ENCODE measurements around the gene GPC6. TPM values are rescaled to one million over a fixed set of nuclear protein-coding genes. Genes with fewer than 3 reads are reported as not detected.

GPC6 gene
- polyA plus RNA-seq, 1 donor (not counting 4 experiments of a cell fraction or from before 2014, with no cell fraction given): 0.42 TPM

DNA sequence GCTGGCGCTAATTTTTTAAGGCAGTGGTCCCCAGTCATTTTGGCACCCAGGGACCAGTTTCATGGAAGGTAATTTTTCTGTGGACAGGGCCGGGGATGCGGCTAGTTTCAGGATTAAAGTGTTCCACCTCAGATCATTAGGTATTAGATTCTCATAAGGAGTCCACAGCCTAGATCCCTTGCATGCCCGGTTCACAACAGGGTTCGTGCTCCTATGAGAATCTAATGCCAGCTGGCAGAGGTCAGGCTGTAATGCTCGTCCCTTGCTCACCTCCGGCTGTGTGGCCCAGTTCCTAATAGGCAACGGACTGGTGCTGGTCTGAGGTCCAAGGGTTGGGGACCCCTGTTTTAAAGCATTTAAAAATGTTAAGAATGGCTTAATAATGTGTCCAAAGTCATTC, 54.1 kb downstream of the GPC6 start:
- Histone ChIP-seq H4K20me1 (ENCODE audit: control insufficient read depth, extremely low read depth, insufficient read depth, low read length) (no peaks in the 10 kb centered on the region), H3K9ac (ENCODE audit: control insufficient read depth, extremely low read depth, insufficient read depth, low read length) (no peak overlapping the region), H3K4me1 (ENCODE audit: control insufficient read depth, extremely low read depth, insufficient read depth, low read length) (no peaks in the 10 kb centered on the region), H3K27ac (ENCODE audit: control insufficient read depth, insufficient read depth, low read length) (no peak overlapping the region), H2AFZ (ENCODE audit: control insufficient read depth, low read length) (no peak overlapping the region), H3K4me2 (ENCODE audit: control insufficient read depth, extremely low read depth, insufficient read depth, low read depth, low read length) (no peak overlapping the region), H3K36me3 (ENCODE audit: control insufficient read depth in 2 of 2, extremely low read depth in 1 of 2, insufficient read depth in 2 of 2, low read length in 2 of 2) (no peaks in the 10 kb centered on the region), H3K79me2 (ENCODE audit: control insufficient read depth, insufficient read depth, low read length) (no peaks in the 10 kb centered on the region), H3K9me3 (ENCODE audit: control insufficient read depth, low read depth, low read length) (no peaks in the 10 kb centered on the region), H3K27me3 (ENCODE audit: control insufficient read depth, extremely low read depth, insufficient read depth, low read length) (no peaks in the 10 kb centered on the region), H3K4me3 (ENCODE audit: control insufficient read depth in 2 of 3, extremely low read depth in 1 of 3, insufficient read depth in 2 of 3, low read depth in 1 of 3, low read length in 3 of 3) (no peak overlapping the region), H3K9me1 (ENCODE audit: control insufficient read depth, extremely low read depth, insufficient read depth, low read length) (no peaks in the 10 kb centered on the region)
- dilution Hi-C loops (cut with MboI; ENCODE audit: extremely low pct_ligation_motif_present, low sequenced_read_pairs): no loop called here
- no peak for TF ChIP-seq CTCF (optimal IDR thresholded peaks at IDR 0.05 in 1 of 3, IDR thresholded peaks at IDR 0.05 in 1 of 3, conservative IDR thresholded peaks at IDR 0.05 in 1 of 3; ENCODE audit: extremely low read depth in 1 of 3, insufficient read depth in 2 of 3, low read length in 3 of 3)
- TF ChIP-seq EZH2 (IDR thresholded peaks at IDR 0.05; ENCODE audit: low read length): no peak
- FAIRE-seq (no peak), DNase-seq (ENCODE audit: low read depth, low spot score) (no peak)

DNA sequence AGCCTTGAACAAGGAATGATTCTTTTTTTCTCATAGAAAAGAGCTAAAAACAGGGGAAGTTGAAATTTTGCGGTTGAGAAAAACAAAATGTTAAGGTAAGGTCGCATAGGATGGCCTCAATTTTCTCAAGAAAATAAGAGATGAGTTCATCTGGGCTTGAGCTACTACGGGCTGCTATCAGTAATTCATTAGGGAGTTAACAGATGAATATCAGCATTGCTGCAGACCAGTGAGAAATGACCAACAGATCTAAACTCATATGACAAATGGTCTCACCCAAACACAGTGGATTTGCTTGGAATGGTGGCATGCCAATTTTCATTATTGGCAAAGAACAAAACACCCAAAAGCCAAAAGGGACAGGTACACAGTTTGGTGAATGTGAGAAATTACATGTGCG, 56.6 kb downstream of the GPC6 start:
- Histone ChIP-seq H3K4me3 (ENCODE audit: control insufficient read depth in 2 of 3, extremely low read depth in 1 of 3, insufficient read depth in 2 of 3, low read depth in 1 of 3, low read length in 3 of 3) (no peak overlapping the region), H3K4me2 (ENCODE audit: control insufficient read depth, extremely low read depth, insufficient read depth, low read depth, low read length) (no peak overlapping the region), H3K79me2 (ENCODE audit: control insufficient read depth, insufficient read depth, low read length) (no peaks in the 10 kb centered on the region), H3K9ac (ENCODE audit: control insufficient read depth, extremely low read depth, insufficient read depth, low read length) (no peak overlapping the region), H3K27ac (ENCODE audit: control insufficient read depth, insufficient read depth, low read length) (no peak overlapping the region), H3K36me3 (ENCODE audit: control insufficient read depth in 2 of 2, extremely low read depth in 1 of 2, insufficient read depth in 2 of 2, low read length in 2 of 2) (no peaks in the 10 kb centered on the region), H4K20me1 (ENCODE audit: control insufficient read depth, extremely low read depth, insufficient read depth, low read length) (no peaks in the 10 kb centered on the region), H3K9me1 (ENCODE audit: control insufficient read depth, extremely low read depth, insufficient read depth, low read length) (no peaks in the 10 kb centered on the region), H2AFZ (ENCODE audit: control insufficient read depth, low read length) (no peak overlapping the region), H3K4me1 (ENCODE audit: control insufficient read depth, extremely low read depth, insufficient read depth, low read length) (no peaks in the 10 kb centered on the region), H3K27me3 (ENCODE audit: control insufficient read depth, extremely low read depth, insufficient read depth, low read length) (no peaks in the 10 kb centered on the region), H3K9me3 (ENCODE audit: control insufficient read depth, low read depth, low read length) (no peaks in the 10 kb centered on the region)
- TF ChIP-seq EZH2 (IDR thresholded peaks at IDR 0.05; ENCODE audit: low read length) (no peak), CTCF (optimal IDR thresholded peaks at IDR 0.05 in 1 of 3, IDR thresholded peaks at IDR 0.05 in 1 of 3, conservative IDR thresholded peaks at IDR 0.05 in 1 of 3; ENCODE audit: extremely low read depth in 1 of 3, insufficient read depth in 2 of 3, low read length in 3 of 3) (no peak)
- dilution Hi-C loops (cut with MboI; ENCODE audit: extremely low pct_ligation_motif_present, low sequenced_read_pairs): no loop called here
- no peak for DNase-seq (ENCODE audit: low read depth, low spot score)
- FAIRE-seq: no peak

All from keratinocyte (primary cell).